Testis (tissue), 3 donors: ENCODE data around the gene MVB12A. TPM values are rescaled to one million over a fixed set of nuclear protein-coding genes. Genes with fewer than 3 reads are reported as not detected.

Experiments used
- DNase-seq: peaks from one replicate; pipeline ENCODE4 v3.0.0-alpha.2; 2019
- H3K27ac ChIP-seq, 2 donors: fragments of 200-600 bp; sonication (generic); one replicate each; pipeline ENCODE4 v1.5.1; 2019
- H3K27me3 ChIP-seq: fragments of 200-600 bp; sonication (generic); one replicate; pipeline ENCODE4 v1.5.1; 2019
- H3K36me3 ChIP-seq: fragments of 200-600 bp; sonication (generic); one replicate; pipeline ENCODE4 v1.5.1; 2017; ENCODE audit warnings: low read depth; ENCODE audit errors: missing control alignments
- H3K4me1 ChIP-seq: fragments of 200-600 bp; sonication (generic); one replicate; pipeline ENCODE4 v1.5.1; 2019
- H3K4me3 ChIP-seq, 2 donors: fragments of 200-600 bp; sonication (generic); one replicate each; pipeline ENCODE4 v1.5.1; 2017 to 2019
- H3K9me3 ChIP-seq: fragments of 200-600 bp; sonication (generic); one replicate; pipeline ENCODE4 v1.5.1; 2017
- CTCF ChIP-seq, 3 experiments: fragments of 450-650 bp in 2 of 3; fragments of 200-600 bp in 1 of 3; sonication (generic) in 1 of 3; IDR thresholded peaks; one replicate each; pipeline ENCODE4 v1.5.1; 2016 to 2019; ENCODE audit warnings: antibody characterized with exemption in 3 of 3, mild to moderate bottlenecking in 2 of 3, moderate library complexity in 1 of 3
- POLR2A ChIP-seq: fragments of 450-650 bp; IDR thresholded peaks from one replicate; pipeline ENCODE4 v1.6.1; 2017; ENCODE audit warnings: antibody characterized with exemption, mild to moderate bottlenecking, moderate library complexity
- WGBS, 2 donors: methylation state at CpG; one replicate each; pipeline ENCODE4 v1.1.5; 2018; 5-methylcytosine and 5-hydroxymethylcytosine counted together
- intact Hi-C: fragments of 100-400 bp; cut with DNase I; formaldehyde crosslinking; loops from one replicate; pipeline ENCODE4 v1.15.1; 2023; ENCODE audit warnings: low total_unique reads
- polyA plus RNA-seq: library from polyadenylated mRNA; stranded (reverse); fragments of 350-450 nt; fragmentation: Illumina TruSeq; extraction: RNeasy Lipid Tissue Mini Kit (QIAGEN cat#74804); gene quantifications from one replicate; pipeline ENCODE4 v1.2.3, GENCODE V29; 2014; ENCODE audit warnings: low read depth, low replicate concordance; ENCODE audit not compliant: insufficient read depth
- total RNA-seq, 2 donors: library from RNA; depleted of rRNA; stranded (reverse); fragments of >200 nt; gene quantifications; one replicate each; pipeline ENCODE4 v1.2.3, GENCODE V29; 2016

The MVB12A gene
- total and polyA plus RNA-seq, 3 donors from 2014 or later: 28.6 to 48.3 (median 44.0) TPM

- Histone ChIP-seq H3K27ac (peak overlapping the region; percentile 89 to 90), H3K27me3 (no peaks in the 10 kb centered on the region), H3K36me3 (no peaks in the 10 kb centered on the region), H3K9me3 (no peaks in the 10 kb centered on the region), H3K4me3 (peak overlapping the region; percentile 74 to 75), H3K4me1 (peaks cover 29% of the 10 kb centered on the region)
- intact Hi-C loops: no loop called here
- DNase-seq: no peak
- no peak for TF ChIP-seq POLR2A
- TF ChIP-seq CTCF (IDR thresholded peaks at IDR 0.05): no peak
- 1 to 10% methylated on average over 17 to 19 of the region's 19 CpGs for WGBS, 2 donors
Observed at GRCh38 chr19:17469092-17469480, 49.2 kb downstream of the MVB12A start.

- WGBS, 2 donors: 0 to 1% methylated on average over 6 to 31 of the region's 31 CpGs
- intact Hi-C loops: no loop called here
Observed at GRCh38 chr19:17469481-17470067, 49.7 kb downstream of the MVB12A start.

GRCh38 chr19:17470068-17470841 is 50.4 kb downstream of the MVB12A start, which contains the start of gene SLC27A1:
TSS of gene SLC27A1 (plus strand) at chr19:17470524. CDS start at chr19:17470541, 17 bp downstream.
- H3K4me1 ChIP-seq: peaks cover 33% of the 10 kb centered on the region
- 0 to 1% methylated on average over 34 of the region's 67 CpGs for WGBS, 2 donors
- intact Hi-C loops: no loop called here

More at GRCh38 chr19:17469481-17470067, 49.7 kb downstream of the MVB12A start:
- peak overlapping the region; percentile 74 to 75 for H3K4me3 ChIP-seq
- no peaks in the 10 kb centered on the region for H3K36me3 ChIP-seq
- H3K4me1 ChIP-seq: peaks cover 29% of the 10 kb centered on the region
- no peaks in the 10 kb centered on the region for H3K27me3 ChIP-seq
- peak overlapping the region; percentile 89 to 90 for H3K27ac ChIP-seq
- peak; percentile 98 for DNase-seq
- TF ChIP-seq CTCF (IDR thresholded peaks at IDR 0.05) (no peak), POLR2A (no peak)
- H3K9me3 ChIP-seq: no peaks in the 10 kb centered on the region

GRCh38 chr19:17471410-17472125 is 51.7 kb downstream of the MVB12A start:
- Histone ChIP-seq H3K4me3 (peak overlapping the region; percentile 74 to 75), H3K27ac (peak overlapping the region in 1 of 2 donors; percentile 89), H3K4me1 (peaks cover 47% of the 10 kb centered on the region), H3K27me3 (no peaks in the 10 kb centered on the region), H3K36me3 (no peaks in the 10 kb centered on the region), H3K9me3 (no peaks in the 10 kb centered on the region)
- 33 to 52% methylated on average over 12 of the region's 12 CpGs for WGBS, 2 donors
- intact Hi-C loops: no loop called here
- no peak for DNase-seq
- no peak for TF ChIP-seq CTCF (IDR thresholded peaks at IDR 0.05)
- no peak for TF ChIP-seq POLR2A

More at GRCh38 chr19:17470068-17470841, 50.4 kb downstream of the MVB12A start, which contains the start of gene SLC27A1:
- peak within 1 kb of the TSS; percentile 74 to 75 for H3K4me3 ChIP-seq
- H3K27me3 ChIP-seq: no peaks in the 10 kb centered on the region
- H3K36me3 ChIP-seq: no peaks in the 10 kb centered on the region
- DNase-seq: peak; percentile 100
- TF ChIP-seq POLR2A (no peak), CTCF (IDR thresholded peaks at IDR 0.05) (no peak)
- H3K9me3 ChIP-seq: no peaks in the 10 kb centered on the region
- H3K27ac ChIP-seq: peak within 1 kb of the TSS; percentile 89 to 90
